Mucosa of descending colon (tissue), 3 donors: ENCODE data around the gene ERP29. TPM values are rescaled to one million over a fixed set of nuclear protein-coding genes. Genes with fewer than 3 reads are reported as not detected.

ENCODE experiments used
- ATAC-seq: fragments of 200-7000 bp; cut with Tn5 transposase; one replicate; pipeline ENCODE4 v1.9.1; 2020; ENCODE audit warnings: mild to moderate bottlenecking, moderate library complexity
- DNase-seq, 3 donors: peaks; one replicate each; pipeline ENCODE4 v3.0.0-alpha.2; 2020
- H3K36me3 ChIP-seq: fragments of 200-600 bp; one replicate; pipeline ENCODE4 v1.8.0; 2021; ENCODE audit warnings: low read depth, mild to moderate bottlenecking
- H3K4me1 ChIP-seq: fragments of 200-600 bp; one replicate; pipeline ENCODE4 v1.8.0; 2021; ENCODE audit warnings: low read depth, mild to moderate bottlenecking
- H3K4me3 ChIP-seq: fragments of 200-600 bp; one replicate; pipeline ENCODE4 v1.8.0; 2021; ENCODE audit warnings: mild to moderate bottlenecking
- H3K9me3 ChIP-seq: fragments of 200-600 bp; one replicate; pipeline ENCODE4 v1.8.0; 2021; ENCODE audit warnings: mild to moderate bottlenecking
- CTCF ChIP-seq: fragments of 200-600 bp; IDR thresholded peaks from one replicate; pipeline ENCODE4 v1.8.0; 2022; ENCODE audit warnings: antibody characterized with exemption, mild to moderate bottlenecking
- intact Hi-C, 2 donors: fragments of 100-400 bp; cut with DNase I in 1 of 2; cut with micrococcal nuclease in 1 of 2; formaldehyde crosslinking; loops; one replicate each; pipeline versions ENCODE4 v1.11.0 to v1.11.1; 2022; cut with DNase I, micrococcal nuclease
- long read RNA-seq, 2 donors: library from polyadenylated mRNA; unstranded; transcript quantifications; one replicate each; pipeline ENCODE4 v2.0.0, GENCODE V29; 2019 to 2021
- total RNA-seq, 3 donors: library from RNA; stranded (reverse); fragmentation: NEBNext Ultra II Directional in 2 of 3; extraction: Animal tissue kit (Norgen Biotek cat#: 25700) in 2 of 3; gene quantifications; one replicate each; pipeline versions ENCODE4 v1.2.1 to v1.2.4, GENCODE V29; 2021 to 2023
- donor health status: DM: no; HTN: no; CAD: no; lungs with moderate emphysema.
- donor health status: DM: no; HTN: no; CAD: no.
- donor health status: DM: no; HTN: yes; CAD: no.

The ERP29 gene
- 100 to 1,000 TPM; 108 to 112 (median 109) TPM for total RNA-seq
- long read RNA-seq, donor 1, transcript ERP29-201 (3 exons, 1,735 nt) = major isoform, 132 of 161 reads
- long read RNA-seq, donor 1, transcript ERP29-202 (2 exons, 1,333 nt) = minor isoform, 21 of 161 reads
- long read RNA-seq, donor 1, partial matches to known transcripts = 8 of 161 reads
- long read RNA-seq, donor 1, other reads (novel, unspliced or antisense) = 0 of 161 reads
- long read RNA-seq, donor 2, transcript ERP29-201 (3 exons, 1,735 nt) = major isoform, 84 of 89 reads
- long read RNA-seq, donor 2, partial matches to known transcripts = 0 of 89 reads
- long read RNA-seq, donor 2, other reads (novel, unspliced or antisense) = 3 of 89 reads

- H3K36me3 ChIP-seq = no peaks in the 10 kb centered on the region
- peaks cover 25% of the 10 kb centered on the region for H3K4me1 ChIP-seq
- TF ChIP-seq CTCF = peak; percentile 54
- DNase-seq (peak; percentile 100), ATAC-seq (peak; percentile 89)
- intact Hi-C loops = no loop called here
- H3K9me3 ChIP-seq = no peaks in the 10 kb centered on the region
- peak within 1 kb of the TSS; percentile 92 for H3K4me3 ChIP-seq
These were observed at the start of gene ERP29, which contains the start of gene TMEM116 for GRCh38 chr12:112012775-112013600. TSS of gene ERP29 (plus strand) at chr12:112013426. CDS start at chr12:112013466, 40 bp downstream. TSS of gene TMEM116 (minus strand) at chr12:112013165. CDS start at chr12:112005270, 7,895 bp downstream.

GRCh38 chr12:111964935-111965334 is 48.3 kb upstream of the ERP29 start:
- no peak for DNase-seq
- Histone ChIP-seq H3K36me3 (no peaks in the 10 kb centered on the region), H3K4me1 (no peaks in the 10 kb centered on the region), H3K9me3 (peaks cover 3% of the 10 kb centered on the region), H3K4me3 (no peak overlapping the region)
- TF ChIP-seq CTCF = no peak
- intact Hi-C loops = no loop called here
- no peak for ATAC-seq

- no peak overlapping the region for H3K4me3 ChIP-seq
- no peaks in the 10 kb centered on the region for H3K36me3 ChIP-seq
- peaks cover 19% of the 10 kb centered on the region for H3K9me3 ChIP-seq
- no peak for DNase-seq
- no peak for TF ChIP-seq CTCF
- no peaks in the 10 kb centered on the region for H3K4me1 ChIP-seq
- intact Hi-C loops = no loop called here
- no peak for ATAC-seq
These were observed 41.4 kb upstream of the ERP29 start for GRCh38 chr12:111971800-111972199.

- Histone ChIP-seq H3K9me3 (peaks cover 12% of the 10 kb centered on the region), H3K4me3 (no peak overlapping the region), H3K36me3 (no peaks in the 10 kb centered on the region), H3K4me1 (no peaks in the 10 kb centered on the region)
- DNase-seq = no peak
- no peak for TF ChIP-seq CTCF
- intact Hi-C loops = no loop called here
- no peak for ATAC-seq
These were observed 37.9 kb upstream of the ERP29 start for GRCh38 chr12:111975161-111975931.

GRCh38 chr12:111976291-111976690 is 36.9 kb upstream of the ERP29 start:
- no peaks in the 10 kb centered on the region for H3K36me3 ChIP-seq
- no peak overlapping the region for H3K4me3 ChIP-seq
- peaks cover 4% of the 10 kb centered on the region for H3K9me3 ChIP-seq
- ATAC-seq (no peak), DNase-seq (no peak)
- no peak for TF ChIP-seq CTCF
- intact Hi-C loops = no loop called here
- no peaks in the 10 kb centered on the region for H3K4me1 ChIP-seq
